HG02973 (cell line): ENCODE results near the gene CRY2.

Experiments used
- ATAC-seq: cut with Tn5 transposase; IDR thresholded peaks from one replicate; pipeline ENCODE4 v1.9.1; 2021; ENCODE audit warnings: moderate library complexity; ENCODE audit not compliant: unreplicated experiment

The CRY2 gene

DNA sequence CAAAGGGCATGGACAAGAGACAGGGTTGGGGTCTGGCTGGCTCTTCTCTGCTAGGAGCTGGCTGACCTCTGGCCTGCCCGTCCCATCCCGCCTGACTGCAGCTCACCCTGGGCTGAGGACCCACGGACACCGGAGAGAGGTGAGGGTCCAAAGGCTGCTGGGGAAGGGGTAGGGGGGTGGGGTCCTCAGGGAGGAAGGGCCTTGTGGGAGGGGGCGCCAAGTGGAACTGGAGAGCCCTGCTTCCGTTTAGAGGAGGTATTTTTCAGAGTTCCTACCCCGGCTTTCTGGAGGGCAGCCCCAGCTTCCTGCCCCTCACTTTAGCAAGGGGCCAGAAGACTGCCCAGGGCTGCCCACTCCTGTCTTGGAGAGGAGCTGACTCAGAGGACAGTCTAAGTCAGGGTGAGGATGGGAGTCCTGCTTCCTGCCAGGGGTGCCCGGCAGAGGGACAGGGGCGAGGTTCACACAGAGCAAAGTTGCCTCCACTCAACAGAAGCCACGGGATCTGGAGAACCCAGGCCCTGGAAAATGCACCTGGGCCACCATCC is 82.3 kb downstream of the CRY2 start:
- peak; percentile 15 for ATAC-seq

DNA sequence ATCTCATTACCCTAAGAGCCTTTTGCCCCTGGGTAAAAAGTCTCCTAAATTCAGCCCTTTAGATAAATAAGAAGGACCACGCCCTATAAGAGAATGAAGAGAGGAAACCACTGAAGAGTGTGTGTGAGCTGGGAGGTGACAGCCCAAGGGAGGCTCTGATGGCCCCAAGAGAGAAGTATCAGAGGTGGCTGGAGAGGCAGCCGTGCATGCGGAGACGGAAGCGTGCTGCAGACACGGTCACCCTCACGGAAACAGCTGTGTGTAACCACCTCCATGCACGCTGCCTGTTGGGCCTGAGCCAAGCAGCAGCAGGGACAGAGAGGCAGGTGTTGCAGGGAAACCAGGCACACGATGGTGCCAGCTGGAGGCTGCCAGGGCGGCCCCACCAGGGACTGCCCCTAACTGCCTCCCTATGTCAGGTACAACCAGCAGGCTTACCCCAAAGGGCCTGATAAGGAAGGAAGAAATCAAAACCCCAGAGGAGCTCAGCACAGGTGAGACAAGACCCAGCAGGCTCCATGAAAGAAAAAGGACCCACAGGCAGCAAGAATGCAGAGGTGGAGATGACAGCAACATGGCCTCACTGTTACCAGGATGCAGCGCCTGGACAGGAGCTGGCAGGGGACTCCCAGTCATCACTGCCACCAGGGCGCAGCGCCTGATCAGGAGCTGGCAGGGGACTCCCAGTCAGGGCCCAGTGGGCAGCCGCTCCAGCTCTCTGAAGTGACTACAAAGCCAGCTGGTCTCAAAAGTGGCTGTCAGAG is 82.9 kb downstream of the CRY2 start:
- ATAC-seq, result peak; percentile 75

DNA sequence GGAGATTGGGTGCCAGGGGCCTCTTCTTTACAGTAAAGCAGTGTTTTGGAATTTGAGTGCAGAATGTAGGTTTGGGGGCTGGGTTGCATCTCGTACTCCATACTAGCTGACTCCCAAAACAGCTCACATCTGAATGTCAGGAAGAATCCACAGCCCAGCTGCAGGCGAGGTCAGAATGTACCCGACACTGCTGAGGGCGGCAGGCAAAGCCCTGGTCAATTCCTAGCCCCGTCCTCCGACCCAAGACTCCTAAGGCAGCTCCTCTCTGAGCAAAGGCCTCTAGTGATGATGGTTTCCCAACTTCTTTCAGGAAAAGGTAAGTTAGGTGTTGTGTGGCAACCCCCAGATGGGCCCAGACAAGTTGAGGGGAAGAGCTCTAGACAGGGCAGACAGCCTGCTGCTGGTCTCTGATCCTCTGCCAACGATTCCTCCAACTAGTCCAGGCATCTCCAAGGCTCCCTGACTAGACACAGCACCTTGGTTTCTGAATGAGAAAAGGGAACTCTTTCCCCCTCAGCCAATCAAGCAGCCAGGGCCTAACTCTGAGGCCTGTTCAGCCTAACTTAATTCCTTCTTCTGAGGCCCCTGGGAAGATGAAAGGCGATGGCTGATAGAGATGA is 83.8 kb downstream of the CRY2 start:
- ATAC-seq, result no peak

DNA sequence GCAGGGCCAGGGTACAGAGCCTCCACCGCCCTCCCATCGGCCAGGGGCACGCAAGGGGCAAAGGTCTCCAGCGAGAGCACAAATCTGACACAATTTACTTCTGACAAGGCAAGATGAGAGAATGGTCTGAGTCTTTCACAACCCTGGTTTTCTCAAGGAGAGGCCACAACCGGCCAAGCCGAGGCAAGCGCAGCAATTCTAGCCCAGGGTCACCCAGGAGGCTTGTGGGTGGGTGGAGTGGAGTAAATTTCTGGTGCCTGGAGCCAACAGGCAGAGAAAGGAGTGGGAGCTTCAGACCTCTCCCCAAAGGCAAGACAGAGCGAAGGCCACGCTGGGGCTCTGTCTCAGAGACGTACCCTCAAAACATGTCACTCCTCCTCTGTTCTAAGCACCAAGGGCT is 84.5 kb downstream of the CRY2 start:
- no peak for ATAC-seq

GRCh38 chr11:45932217-45932616 is 84.9 kb downstream of the CRY2 start:
- no peak for ATAC-seq
